Activated naive CD4-positive, alpha-beta T cell treated with anti-CD3 and anti-CD28 coated beads, Interleukin-2, amount 10 ng/mL, durations not matched to agents 7 days and 5 days (primary cell): Measurements from ENCODE around the gene KCNJ16.

ENCODE experiments used
- CTCF ChIA-PET: fragments of 350-600 bp; sonication (Branson Sonifier 250); formaldehyde crosslinking; loops from one replicate; lab custom pipeline; 2021; ENCODE audit warnings: antibody characterized with exemption; lab: Charles Lee
- DNase-seq: peaks from one replicate; pipeline ENCODE4 v3.0.0-alpha.2; 2020
- H3K27ac Mint-ChIP-seq: one replicate; pipeline ENCODE4 v1.8.0; 2021; ENCODE audit warnings: mild to moderate bottlenecking, moderate library complexity, mixed read lengths
- H3K27me3 Mint-ChIP-seq: one replicate; pipeline ENCODE4 v1.8.0; 2021; ENCODE audit warnings: mild to moderate bottlenecking, mixed read lengths
- H3K36me3 Mint-ChIP-seq: one replicate; pipeline ENCODE4 v1.8.0; 2021; ENCODE audit warnings: mixed read lengths
- H3K4me1 Mint-ChIP-seq: one replicate; pipeline ENCODE4 v1.8.0; 2021; ENCODE audit warnings: mixed read lengths
- H3K4me3 Mint-ChIP-seq: one replicate; pipeline ENCODE4 v1.8.0; 2021; ENCODE audit warnings: mild to moderate bottlenecking, moderate library complexity, mixed read lengths
- H3K9me3 Mint-ChIP-seq: one replicate; pipeline ENCODE4 v1.8.0; 2021; ENCODE audit warnings: mixed read lengths

Gene KCNJ16

GRCh38 chr17:70137451-70138230, 62.6 kb downstream of the KCNJ16 start:
- H3K9me3 Mint-ChIP-seq: no peaks in the 10 kb centered on the region
- CTCF ChIA-PET: interaction anchor here (0.9 kb wide), 1 partner anchor 530 kb away, joined by 3 read pairs; no protein-coding TSS in a partner anchor
- no peaks in the 10 kb centered on the region for H3K36me3 Mint-ChIP-seq
- H3K27ac Mint-ChIP-seq: no peak overlapping the region
- H3K4me1 Mint-ChIP-seq: peaks cover 10% of the 10 kb centered on the region
- peaks cover 4% of the 10 kb centered on the region for H3K27me3 Mint-ChIP-seq
- peak; percentile 32 for DNase-seq
- peak overlapping the region; percentile 19 for H3K4me3 Mint-ChIP-seq

- H3K4me1 Mint-ChIP-seq: peaks cover 10% of the 10 kb centered on the region
- DNase-seq: no peak
- no peaks in the 10 kb centered on the region for H3K36me3 Mint-ChIP-seq
- CTCF ChIA-PET: no interaction called here
- H3K4me3 Mint-ChIP-seq: no peak overlapping the region
- H3K9me3 Mint-ChIP-seq: no peaks in the 10 kb centered on the region
- no peak overlapping the region for H3K27ac Mint-ChIP-seq
- peaks cover 4% of the 10 kb centered on the region for H3K27me3 Mint-ChIP-seq
Measured at GRCh38 chr17:70138291-70138865, 63.4 kb downstream of the KCNJ16 start.

GRCh38 chr17:70139449-70139993, 64.5 kb downstream of the KCNJ16 start:
- Mint-ChIP-seq H3K36me3 (no peaks in the 10 kb centered on the region), H3K27ac (no peak overlapping the region), H3K4me1 (peaks cover 10% of the 10 kb centered on the region), H3K9me3 (no peaks in the 10 kb centered on the region), H3K27me3 (peaks cover 4% of the 10 kb centered on the region), H3K4me3 (no peak overlapping the region)
- no peak for DNase-seq
- CTCF ChIA-PET: interaction anchor here (1.0 kb wide), 1 partner anchor 533 kb away, joined by 4 read pairs; no protein-coding TSS in a partner anchor

GRCh38 chr17:70144260-70144846, 69.3 kb downstream of the KCNJ16 start:
- no peak for DNase-seq
- CTCF ChIA-PET: interaction anchor here (0.7 to 1.6 kb wide), 4 partner anchors 24 to 576 kb away, joined by 3 to 6 read pairs (median 4); no protein-coding TSS in a partner anchor
- Mint-ChIP-seq H3K27ac (no peak overlapping the region), H3K27me3 (no peaks in the 10 kb centered on the region), H3K4me1 (no peaks in the 10 kb centered on the region), H3K36me3 (no peaks in the 10 kb centered on the region), H3K4me3 (no peak overlapping the region), H3K9me3 (no peaks in the 10 kb centered on the region)

GRCh38 chr17:70153210-70153609, 78.2 kb downstream of the KCNJ16 start:
- Mint-ChIP-seq H3K9me3 (no peaks in the 10 kb centered on the region), H3K4me1 (no peaks in the 10 kb centered on the region), H3K27ac (no peak overlapping the region), H3K27me3 (no peaks in the 10 kb centered on the region), H3K36me3 (no peaks in the 10 kb centered on the region), H3K4me3 (no peak overlapping the region)
- CTCF ChIA-PET: no interaction called here
- no peak for DNase-seq

GRCh38 chr17:70157151-70157550, 82.1 kb downstream of the KCNJ16 start:
- Mint-ChIP-seq H3K4me1 (no peaks in the 10 kb centered on the region), H3K9me3 (no peaks in the 10 kb centered on the region), H3K27me3 (peaks cover 4% of the 10 kb centered on the region), H3K4me3 (no peak overlapping the region), H3K36me3 (no peaks in the 10 kb centered on the region), H3K27ac (no peak overlapping the region)
- DNase-seq: no peak
- CTCF ChIA-PET: no interaction called here

GRCh38 chr17:70158180-70158579, 83.2 kb downstream of the KCNJ16 start:
- DNase-seq: no peak

GRCh38 chr17:70158591-70158990, 83.6 kb downstream of the KCNJ16 start:
- Mint-ChIP-seq H3K4me3 (no peak overlapping the region), H3K27ac (no peak overlapping the region), H3K4me1 (no peaks in the 10 kb centered on the region), H3K9me3 (no peaks in the 10 kb centered on the region), H3K27me3 (peaks cover 4% of the 10 kb centered on the region), H3K36me3 (no peaks in the 10 kb centered on the region)
- DNase-seq: no peak
- CTCF ChIA-PET: no interaction called here

More at GRCh38 chr17:70158180-70158579, 83.2 kb downstream of the KCNJ16 start:
- CTCF ChIA-PET: no interaction called here
- Mint-ChIP-seq H3K27me3 (peaks cover 4% of the 10 kb centered on the region), H3K4me3 (no peak overlapping the region), H3K9me3 (no peaks in the 10 kb centered on the region), H3K27ac (no peak overlapping the region), H3K36me3 (no peaks in the 10 kb centered on the region), H3K4me1 (no peaks in the 10 kb centered on the region)

GRCh38 chr17:70159980-70160379, 85.0 kb downstream of the KCNJ16 start:
- CTCF ChIA-PET: no interaction called here
- Mint-ChIP-seq H3K9me3 (no peaks in the 10 kb centered on the region), H3K27ac (no peak overlapping the region), H3K4me1 (no peaks in the 10 kb centered on the region), H3K4me3 (no peak overlapping the region), H3K36me3 (no peaks in the 10 kb centered on the region), H3K27me3 (peaks cover 4% of the 10 kb centered on the region)
- no peak for DNase-seq

GRCh38 chr17:70161519-70161918, 86.5 kb downstream of the KCNJ16 start:
- H3K36me3 Mint-ChIP-seq: no peaks in the 10 kb centered on the region
- DNase-seq: no peak
- CTCF ChIA-PET: no interaction called here
- peaks cover 4% of the 10 kb centered on the region for H3K27me3 Mint-ChIP-seq
- H3K4me3 Mint-ChIP-seq: no peak overlapping the region
- no peaks in the 10 kb centered on the region for H3K4me1 Mint-ChIP-seq
- H3K27ac Mint-ChIP-seq: no peak overlapping the region
- H3K9me3 Mint-ChIP-seq: no peaks in the 10 kb centered on the region

GRCh38 chr17:70165383-70165782, 90.4 kb downstream of the KCNJ16 start:
- Mint-ChIP-seq H3K27me3 (peaks cover 34% of the 10 kb centered on the region), H3K9me3 (no peaks in the 10 kb centered on the region), H3K36me3 (no peaks in the 10 kb centered on the region), H3K4me1 (peaks cover 20% of the 10 kb centered on the region), H3K27ac (no peak overlapping the region), H3K4me3 (no peak overlapping the region)
- CTCF ChIA-PET: interaction anchor here (1.0 kb wide), 1 partner anchor 559 kb away, joined by 3 read pairs; no protein-coding TSS in a partner anchor
- DNase-seq: no peak

- Mint-ChIP-seq H3K9me3 (no peaks in the 10 kb centered on the region), H3K4me3 (no peak overlapping the region), H3K27me3 (peaks cover 40% of the 10 kb centered on the region), H3K4me1 (peaks cover 20% of the 10 kb centered on the region), H3K27ac (no peak overlapping the region), H3K36me3 (no peaks in the 10 kb centered on the region)
- no peak for DNase-seq
- CTCF ChIA-PET: interaction anchor here (2.2 kb wide), 1 partner anchor 559 kb away, joined by 10 read pairs; no protein-coding TSS in a partner anchor
Measured at GRCh38 chr17:70166615-70167014, 91.6 kb downstream of the KCNJ16 start.

- Mint-ChIP-seq H3K27me3 (peaks cover 40% of the 10 kb centered on the region), H3K27ac (no peak overlapping the region), H3K4me1 (peaks cover 20% of the 10 kb centered on the region), H3K4me3 (peak overlapping the region; percentile 66), H3K36me3 (no peaks in the 10 kb centered on the region), H3K9me3 (no peaks in the 10 kb centered on the region)
- CTCF ChIA-PET: interaction anchor here (0.6 to 2.2 kb wide), 4 partner anchors 24 to 599 kb away, joined by 3 to 10 read pairs (median 3); no protein-coding TSS in a partner anchor
- DNase-seq: peak; percentile 48
Measured at GRCh38 chr17:70168044-70168976, 93.3 kb downstream of the KCNJ16 start.
